ENCODE results near the gene TOLLIP.

- TF ChIP-seq, protein P1, sequence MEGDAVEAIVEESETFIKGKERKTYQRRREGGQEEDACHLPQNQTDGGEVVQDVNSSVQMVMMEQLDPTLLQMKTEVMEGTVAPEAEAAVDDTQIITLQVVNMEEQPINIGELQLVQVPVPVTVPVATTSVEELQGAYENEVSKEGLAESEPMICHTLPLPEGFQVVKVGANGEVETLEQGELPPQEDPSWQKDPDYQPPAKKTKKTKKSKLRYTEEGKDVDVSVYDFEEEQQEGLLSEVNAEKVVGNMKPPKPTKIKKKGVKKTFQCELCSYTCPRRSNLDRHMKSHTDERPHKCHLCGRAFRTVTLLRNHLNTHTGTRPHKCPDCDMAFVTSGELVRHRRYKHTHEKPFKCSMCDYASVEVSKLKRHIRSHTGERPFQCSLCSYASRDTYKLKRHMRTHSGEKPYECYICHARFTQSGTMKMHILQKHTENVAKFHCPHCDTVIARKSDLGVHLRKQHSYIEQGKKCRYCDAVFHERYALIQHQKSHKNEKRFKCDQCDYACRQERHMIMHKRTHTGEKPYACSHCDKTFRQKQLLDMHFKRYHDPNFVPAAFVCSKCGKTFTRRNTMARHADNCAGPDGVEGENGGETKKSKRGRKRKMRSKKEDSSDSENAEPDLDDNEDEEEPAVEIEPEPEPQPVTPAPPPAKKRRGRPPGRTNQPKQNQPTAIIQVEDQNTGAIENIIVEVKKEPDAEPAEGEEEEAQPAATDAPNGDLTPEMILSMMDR (conservative IDR thresholded peaks at IDR 0.05) = no peak
- no peak for TF ChIP-seq EZH2 (IDR thresholded peaks at IDR 0.05; ENCODE audit: low read depth)
Observed at GRCh38 chr11:1241706-1242105, 67.7 kb downstream of the TOLLIP start.
